Peyer's patch (tissue), 4 donors: ENCODE measurements around the gene SLC39A13.

Experiments
- CTCF ChIP-seq, 6 experiments: fragments of 450-650 bp in 4 of 6; fragments of 200-600 bp in 2 of 6; sonication (generic) in 1 of 6; IDR thresholded peaks; one replicate each; pipeline ENCODE4 v1.5.1; 2017 to 2019; ENCODE audit warnings: antibody characterized with exemption in 6 of 6, mild to moderate bottlenecking in 3 of 6, moderate library complexity in 1 of 6
- POLR2A ChIP-seq, 2 donors: fragments of 450-650 bp; IDR thresholded peaks; one replicate each; pipeline ENCODE4 v1.5.1; 2017; ENCODE audit warnings: antibody characterized with exemption in 2 of 2, mild to moderate bottlenecking in 2 of 2, moderate library complexity in 2 of 2

DNA sequence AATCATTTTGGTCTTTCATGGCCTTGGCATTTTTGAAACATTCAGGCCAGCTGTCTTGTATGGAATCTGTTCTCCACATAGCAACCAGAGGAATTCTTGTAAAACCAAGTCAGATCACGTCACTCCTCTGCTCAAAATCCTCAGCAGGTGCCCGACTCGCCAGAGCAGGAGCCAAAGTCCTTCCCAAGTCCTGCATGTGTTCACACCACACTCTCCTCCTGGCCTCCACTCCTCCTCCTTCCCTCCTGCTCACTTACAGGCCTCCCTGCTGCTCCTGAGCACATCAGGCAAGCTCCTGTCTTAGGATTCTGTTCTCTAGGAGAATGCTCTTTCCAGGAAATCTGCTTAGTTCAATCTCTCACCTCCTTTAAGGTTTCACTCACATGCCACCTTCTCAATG, 24.8 kb downstream of the SLC39A13 start:
- TF ChIP-seq CTCF (IDR thresholded peaks at IDR 0.05) (no peak), POLR2A (IDR thresholded peaks at IDR 0.05) (no peak)
